Activated CD4-positive, alpha-beta memory T cell treated with anti-CD3 and anti-CD28 coated beads, Interleukin-2, amount 10 ng/mL, durations not matched to agents 7 days and 5 days (primary cell): ENCODE data around the gene NDNF. TPM values are rescaled to one million over a fixed set of nuclear protein-coding genes. Genes with fewer than 3 reads are reported as not detected.

Experiments
- CTCF ChIA-PET: fragments of 350-600 bp; sonication (Branson Sonifier 250); formaldehyde crosslinking; loops from one replicate; lab custom pipeline; 2021; ENCODE audit warnings: antibody characterized with exemption, inconsistent platforms; lab: Charles Lee
- POLR2A ChIA-PET: fragments of 350-600 bp; sonication (Branson Sonifier 250); formaldehyde crosslinking; loops from one replicate; lab custom pipeline; 2021; ENCODE audit warnings: antibody characterized with exemption; lab: Charles Lee
- DNase-seq: peaks from one replicate; pipeline ENCODE4 v3.0.0-alpha.2; 2020
- H3K27ac Mint-ChIP-seq: one replicate; pipeline ENCODE4 v1.8.0; 2021; ENCODE audit warnings: mild to moderate bottlenecking, mixed read lengths
- H3K27me3 Mint-ChIP-seq: one replicate; pipeline ENCODE4 v1.8.0; 2021; ENCODE audit warnings: mixed read lengths
- H3K36me3 Mint-ChIP-seq: one replicate; pipeline ENCODE4 v1.8.0; 2021; ENCODE audit warnings: low read depth, mixed read lengths
- H3K4me1 Mint-ChIP-seq: one replicate; pipeline ENCODE4 v1.8.0; 2021; ENCODE audit warnings: mixed read lengths
- H3K4me3 Mint-ChIP-seq: one replicate; pipeline ENCODE4 v1.8.0; 2021; ENCODE audit warnings: mild to moderate bottlenecking, mixed read lengths
- H3K9me3 Mint-ChIP-seq: one replicate; pipeline ENCODE4 v1.8.0; 2021; ENCODE audit warnings: mixed read lengths
- total RNA-seq, 2 experiments: library from RNA; stranded (reverse); gene quantifications; one replicate each; pipeline ENCODE4 v1.2.3, GENCODE V29; 2021

The NDNF gene
- total RNA-seq: under 1 TPM in 1 of 2 experiments, not detected in 1; 0.28 TPM

- Mint-ChIP-seq H3K4me3 (peak within 1 kb of the TSS; percentile 72), H3K27ac (no peak within 1 kb of the TSS), H3K27me3 (peaks cover 71% of the 10 kb centered on the region), H3K9me3 (no peaks in the 10 kb centered on the region), H3K36me3 (no peaks in the 10 kb centered on the region), H3K4me1 (peaks cover 26% of the 10 kb centered on the region)
- ChIA-PET CTCF (no interaction called here), POLR2A (no interaction called here)
- DNase-seq: peak; percentile 35
Measured at GRCh38 chr4:121072224-121073003, at the start of gene NDNF. TSS of gene NDNF (minus strand) at chr4:121072535. CDS start at chr4:121045837, 26,698 bp downstream.

GRCh38 chr4:121119715-121120114, 47.4 kb upstream of the NDNF start:
- DNase-seq: no peak
- H3K36me3 Mint-ChIP-seq: no peaks in the 10 kb centered on the region
- peaks cover 22% of the 10 kb centered on the region for H3K4me1 Mint-ChIP-seq
- H3K9me3 Mint-ChIP-seq: no peaks in the 10 kb centered on the region
- H3K27me3 Mint-ChIP-seq: no peaks in the 10 kb centered on the region
- H3K4me3 Mint-ChIP-seq: no peak overlapping the region
- ChIA-PET POLR2A (no interaction called here), CTCF (interaction anchor here (0.7 to 1.1 kb wide), 2 partner anchors 26 to 88 kb away, joined by 3 read pairs; no protein-coding TSS in a partner anchor)
- no peak overlapping the region for H3K27ac Mint-ChIP-seq

GRCh38 chr4:121118344-121118743, 46.0 kb upstream of the NDNF start:
- peak overlapping the region; percentile 9 for H3K27ac Mint-ChIP-seq
- no peak overlapping the region for H3K4me3 Mint-ChIP-seq
- ChIA-PET CTCF (interaction anchor here (1.7 kb wide), 1 partner anchor 72 kb away, joined by 4 read pairs; no protein-coding TSS in a partner anchor), POLR2A (interaction anchor here (0.7 kb wide), 1 partner anchor 72 kb away, joined by 3 read pairs; no protein-coding TSS in a partner anchor)
- DNase-seq: no peak
- peaks cover 32% of the 10 kb centered on the region for H3K4me1 Mint-ChIP-seq
- H3K27me3 Mint-ChIP-seq: no peaks in the 10 kb centered on the region
- no peaks in the 10 kb centered on the region for H3K36me3 Mint-ChIP-seq
- no peaks in the 10 kb centered on the region for H3K9me3 Mint-ChIP-seq

- Mint-ChIP-seq H3K4me3 (no peak overlapping the region), H3K9me3 (no peaks in the 10 kb centered on the region), H3K36me3 (no peaks in the 10 kb centered on the region), H3K27ac (no peak overlapping the region), H3K4me1 (peaks cover 33% of the 10 kb centered on the region), H3K27me3 (peaks cover 4% of the 10 kb centered on the region)
- POLR2A ChIA-PET: no interaction called here
- CTCF ChIA-PET: interaction anchor here (0.6 kb wide), 1 partner anchor 623 kb away, joined by 4 read pairs; no protein-coding TSS in a partner anchor
- no peak for DNase-seq
Measured at GRCh38 chr4:121114756-121115155, 42.4 kb upstream of the NDNF start.

- Mint-ChIP-seq H3K4me1 (peaks cover 15% of the 10 kb centered on the region), H3K27me3 (peaks cover 8% of the 10 kb centered on the region), H3K36me3 (no peaks in the 10 kb centered on the region), H3K9me3 (no peaks in the 10 kb centered on the region), H3K4me3 (no peak overlapping the region), H3K27ac (no peak overlapping the region)
- ChIA-PET POLR2A (no interaction called here), CTCF (no interaction called here)
- DNase-seq: no peak
Measured at GRCh38 chr4:121112530-121112929, 40.2 kb upstream of the NDNF start.

DNA sequence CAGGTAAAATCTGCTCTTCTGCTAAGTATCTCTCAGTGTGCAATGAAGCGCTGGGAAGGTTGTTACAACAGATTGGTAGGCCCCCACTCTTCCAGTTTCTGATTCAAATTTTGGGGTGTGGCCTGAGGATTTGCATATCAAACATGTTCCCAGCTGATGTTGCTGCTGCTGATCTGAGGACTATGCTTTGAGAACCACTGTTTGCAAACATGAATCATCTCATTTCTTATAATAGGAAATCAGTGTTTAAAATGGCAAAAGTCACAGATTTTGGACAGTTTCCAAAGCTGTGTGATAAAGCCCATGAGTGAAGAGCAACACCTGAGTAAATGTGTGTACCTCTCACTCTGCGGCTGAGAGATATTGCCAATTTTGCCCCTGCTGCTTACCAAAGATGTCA, 36.2 kb upstream of the NDNF start:
- Mint-ChIP-seq H3K27me3 (peaks cover 18% of the 10 kb centered on the region), H3K36me3 (no peaks in the 10 kb centered on the region), H3K4me1 (peaks cover 2% of the 10 kb centered on the region), H3K9me3 (no peaks in the 10 kb centered on the region), H3K4me3 (no peak overlapping the region), H3K27ac (no peak overlapping the region)
- DNase-seq: no peak
- ChIA-PET POLR2A (no interaction called here), CTCF (no interaction called here)

- Mint-ChIP-seq H3K27ac (no peak overlapping the region), H3K36me3 (no peaks in the 10 kb centered on the region), H3K27me3 (peaks cover 21% of the 10 kb centered on the region), H3K4me3 (no peak overlapping the region), H3K9me3 (no peaks in the 10 kb centered on the region), H3K4me1 (no peaks in the 10 kb centered on the region)
- CTCF ChIA-PET: interaction anchor here (1.4 kb wide), 1 partner anchor 10 kb away, joined by 3 read pairs; no protein-coding TSS in a partner anchor
- no peak for DNase-seq
- POLR2A ChIA-PET: no interaction called here
Measured at GRCh38 chr4:121107507-121107906, 35.2 kb upstream of the NDNF start.

DNA sequence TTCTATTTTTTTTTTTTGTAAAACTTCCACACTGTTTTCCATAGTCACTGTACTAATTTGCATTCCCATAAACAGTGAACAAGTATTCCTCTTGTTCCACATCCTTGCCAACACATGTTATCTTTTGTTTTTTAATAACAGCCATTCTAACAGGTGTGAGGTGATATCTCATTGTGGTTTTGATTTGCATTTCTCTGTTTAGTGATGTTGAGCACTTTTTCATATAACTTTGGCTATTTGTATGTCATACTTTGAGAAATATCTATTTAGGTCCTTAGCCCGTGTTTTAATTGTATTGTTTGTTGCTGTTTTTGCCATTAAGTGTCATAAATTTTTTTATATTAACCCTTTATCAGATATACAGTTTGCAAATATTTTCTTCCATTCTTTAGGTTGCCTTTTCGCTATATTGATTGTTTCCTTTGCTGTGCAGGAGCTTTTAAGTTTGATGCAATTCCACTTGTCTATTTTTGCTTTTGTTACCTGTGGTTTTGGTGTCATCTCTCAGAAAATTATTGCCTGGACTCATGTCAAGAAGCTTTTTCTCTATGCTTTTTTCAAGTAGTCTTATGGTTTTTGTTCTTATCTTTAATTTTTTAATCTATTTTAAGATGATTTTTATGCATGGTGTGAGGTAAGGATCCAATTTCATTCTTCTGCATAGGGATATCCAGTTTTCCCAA, 27.9 kb upstream of the NDNF start:
- Mint-ChIP-seq H3K9me3 (no peaks in the 10 kb centered on the region), H3K36me3 (no peaks in the 10 kb centered on the region), H3K4me3 (no peak overlapping the region), H3K27ac (no peak overlapping the region), H3K4me1 (no peaks in the 10 kb centered on the region), H3K27me3 (peaks cover 6% of the 10 kb centered on the region)
- POLR2A ChIA-PET: no interaction called here
- CTCF ChIA-PET: interaction anchor here (0.7 to 1.5 kb wide), 3 partner anchors 10 to 92 kb away, joined by 3 read pairs; no protein-coding TSS in a partner anchor
- DNase-seq: no peak

- Mint-ChIP-seq H3K4me1 (no peaks in the 10 kb centered on the region), H3K4me3 (no peak overlapping the region), H3K27me3 (peaks cover 4% of the 10 kb centered on the region), H3K36me3 (no peaks in the 10 kb centered on the region), H3K27ac (no peak overlapping the region), H3K9me3 (no peaks in the 10 kb centered on the region)
- ChIA-PET POLR2A (no interaction called here), CTCF (no interaction called here)
- DNase-seq: no peak
Measured at GRCh38 chr4:121098266-121098665, 25.9 kb upstream of the NDNF start.

GRCh38 chr4:121096629-121097028, 24.3 kb upstream of the NDNF start:
- Mint-ChIP-seq H3K27me3 (peaks cover 1% of the 10 kb centered on the region), H3K4me1 (no peaks in the 10 kb centered on the region), H3K36me3 (no peaks in the 10 kb centered on the region), H3K9me3 (no peaks in the 10 kb centered on the region), H3K27ac (no peak overlapping the region), H3K4me3 (no peak overlapping the region)
- ChIA-PET POLR2A (no interaction called here), CTCF (interaction anchor here (0.8 kb wide), 2 partner anchors 20 to 211 kb away, joined by 3 to 4 read pairs; no protein-coding TSS in a partner anchor)
- no peak for DNase-seq

GRCh38 chr4:121096191-121096590, 23.9 kb upstream of the NDNF start:
- CTCF ChIA-PET: no interaction called here
- H3K27ac Mint-ChIP-seq: no peak overlapping the region
- POLR2A ChIA-PET: no interaction called here
- no peak for DNase-seq
- H3K36me3 Mint-ChIP-seq: no peaks in the 10 kb centered on the region
- no peaks in the 10 kb centered on the region for H3K9me3 Mint-ChIP-seq
- no peaks in the 10 kb centered on the region for H3K27me3 Mint-ChIP-seq
- H3K4me1 Mint-ChIP-seq: no peaks in the 10 kb centered on the region
- no peak overlapping the region for H3K4me3 Mint-ChIP-seq

DNA sequence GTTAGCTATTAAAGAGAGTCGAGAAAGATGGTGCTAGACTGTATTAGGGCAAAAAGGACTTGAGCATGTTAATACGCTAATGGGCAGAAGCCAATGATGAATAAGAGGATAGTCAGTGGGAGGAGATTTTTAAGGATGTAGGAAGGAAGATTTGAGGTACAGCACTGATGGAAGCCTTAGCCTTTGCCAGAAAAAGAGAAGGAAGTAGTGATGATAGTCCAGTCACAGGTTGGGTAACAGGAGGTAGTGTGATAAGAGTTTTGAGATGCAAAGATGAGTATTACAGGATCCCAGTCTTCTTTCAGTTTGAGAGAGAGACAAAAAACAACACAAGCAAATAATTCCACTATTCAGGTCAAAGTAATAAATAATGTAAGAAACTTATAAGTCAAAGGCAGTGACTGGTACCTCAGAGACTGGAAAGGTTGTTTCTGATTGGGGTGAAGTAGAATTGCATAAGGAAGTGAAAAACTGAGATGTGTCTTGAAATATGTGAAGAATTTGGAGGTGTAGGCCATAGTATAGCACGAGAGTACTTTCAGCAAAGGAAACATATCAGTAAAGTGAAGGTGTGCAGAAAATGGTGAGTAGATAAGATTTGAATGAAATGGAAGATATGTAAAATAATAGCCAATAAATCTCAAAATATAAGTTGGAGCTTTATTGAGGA, 22.1 kb upstream of the NDNF start:
- H3K9me3 Mint-ChIP-seq: no peaks in the 10 kb centered on the region
- ChIA-PET POLR2A (no interaction called here), CTCF (interaction anchor here (1.2 kb wide), 1 partner anchor 25 kb away, joined by 3 read pairs; no protein-coding TSS in a partner anchor)
- no peaks in the 10 kb centered on the region for H3K27me3 Mint-ChIP-seq
- no peak for DNase-seq
- no peaks in the 10 kb centered on the region for H3K36me3 Mint-ChIP-seq
- no peaks in the 10 kb centered on the region for H3K4me1 Mint-ChIP-seq
- no peak overlapping the region for H3K4me3 Mint-ChIP-seq
- H3K27ac Mint-ChIP-seq: no peak overlapping the region

GRCh38 chr4:121093261-121093660, 20.9 kb upstream of the NDNF start:
- Mint-ChIP-seq H3K4me1 (no peaks in the 10 kb centered on the region), H3K27ac (no peak overlapping the region), H3K4me3 (no peak overlapping the region), H3K27me3 (no peaks in the 10 kb centered on the region), H3K36me3 (no peaks in the 10 kb centered on the region), H3K9me3 (no peaks in the 10 kb centered on the region)
- POLR2A ChIA-PET: no interaction called here
- CTCF ChIA-PET: interaction anchor here (1.2 kb wide), 1 partner anchor 26 kb away, joined by 3 read pairs; no protein-coding TSS in a partner anchor
- no peak for DNase-seq
